CD4-positive, alpha-beta T cell treated with Interleukin-10 for 1 hour (primary cell): ENCODE measurements around the gene SULT1A3.
"Not testable (repeated sequence)": the region's sequence is repeated elsewhere in the genome, so short reads cannot be mapped to it uniquely, and the experiment has no call there.

Source experiments
- DNase-seq: peaks from one replicate; pipeline ENCODE4 v3.0.0-alpha.2; 2020

The SULT1A3 gene

GRCh38 chr16:30199049-30199448 lies at the start of gene SULT1A3:
SULT1A3 (plus strand) TSS chr16:30199255; CDS start chr16:30200729, 1,474 bp downstream.
- DNase-seq = not testable (repeated sequence)

DNA sequence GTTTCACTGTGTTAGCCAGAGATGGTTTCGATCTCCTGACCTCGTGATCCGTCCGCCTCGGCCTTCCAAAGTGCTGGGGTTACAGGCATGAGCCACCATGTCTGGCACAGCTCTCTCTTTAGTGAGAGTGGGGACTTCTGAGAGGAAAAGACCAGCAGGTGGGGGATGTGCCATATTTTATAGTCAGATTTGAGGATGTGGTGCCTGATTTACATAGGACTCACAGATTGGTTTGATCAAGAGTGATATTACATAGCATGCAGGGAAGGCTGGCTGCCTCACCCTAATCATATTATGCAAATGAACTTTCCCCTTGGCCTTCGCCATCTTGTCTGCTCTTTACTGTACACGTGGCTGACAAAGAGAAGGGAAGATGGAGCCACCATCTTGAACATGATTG lies 48.0 kb upstream of the SULT1A3 start:
- DNase-seq = no peak

DNA sequence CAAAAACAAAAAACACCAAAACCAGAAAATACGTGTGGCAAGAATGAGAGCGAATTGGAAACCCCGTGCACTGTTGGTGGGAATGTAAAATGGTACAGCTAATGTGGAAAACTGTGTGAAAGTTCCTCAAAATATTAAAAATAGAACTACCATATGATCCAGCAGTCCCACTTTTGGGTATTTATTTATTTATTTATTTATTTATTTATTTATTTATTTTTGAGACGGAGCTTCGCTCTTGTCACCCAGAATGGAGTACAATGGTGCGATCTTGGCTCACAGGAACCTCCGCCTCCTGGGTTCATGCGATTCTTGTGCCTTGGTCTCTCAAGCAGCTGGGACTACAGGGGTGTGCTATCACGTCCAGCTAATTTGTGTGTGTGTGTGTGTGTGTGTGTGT lies 46.5 kb upstream of the SULT1A3 start:
- no peak for DNase-seq

- no peak for DNase-seq
These were observed 43.9 kb upstream of the SULT1A3 start for GRCh38 chr16:30155188-30155587.

DNA sequence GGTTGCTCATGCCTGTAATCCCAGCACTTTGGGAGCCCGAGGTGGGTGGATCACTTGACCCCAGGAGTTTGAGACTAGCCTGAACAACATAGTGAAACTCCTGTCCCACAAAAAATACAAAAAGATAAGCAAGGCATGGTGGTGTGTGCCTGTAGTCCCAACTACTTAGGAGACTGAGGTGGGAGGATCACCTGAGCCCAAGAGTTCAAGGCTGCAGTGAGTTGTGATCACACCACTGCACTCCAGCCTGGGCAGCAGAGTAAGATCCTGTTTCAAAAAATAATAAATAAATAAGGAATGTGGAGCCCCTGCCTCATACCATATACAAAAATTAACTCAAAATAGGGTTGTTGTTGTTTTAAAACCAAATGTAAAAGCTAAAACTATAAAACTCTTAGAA lies 41.8 kb upstream of the SULT1A3 start:
- no peak for DNase-seq

GRCh38 chr16:30163538-30163937 lies 35.5 kb upstream of the SULT1A3 start:
- DNase-seq = no peak

DNA sequence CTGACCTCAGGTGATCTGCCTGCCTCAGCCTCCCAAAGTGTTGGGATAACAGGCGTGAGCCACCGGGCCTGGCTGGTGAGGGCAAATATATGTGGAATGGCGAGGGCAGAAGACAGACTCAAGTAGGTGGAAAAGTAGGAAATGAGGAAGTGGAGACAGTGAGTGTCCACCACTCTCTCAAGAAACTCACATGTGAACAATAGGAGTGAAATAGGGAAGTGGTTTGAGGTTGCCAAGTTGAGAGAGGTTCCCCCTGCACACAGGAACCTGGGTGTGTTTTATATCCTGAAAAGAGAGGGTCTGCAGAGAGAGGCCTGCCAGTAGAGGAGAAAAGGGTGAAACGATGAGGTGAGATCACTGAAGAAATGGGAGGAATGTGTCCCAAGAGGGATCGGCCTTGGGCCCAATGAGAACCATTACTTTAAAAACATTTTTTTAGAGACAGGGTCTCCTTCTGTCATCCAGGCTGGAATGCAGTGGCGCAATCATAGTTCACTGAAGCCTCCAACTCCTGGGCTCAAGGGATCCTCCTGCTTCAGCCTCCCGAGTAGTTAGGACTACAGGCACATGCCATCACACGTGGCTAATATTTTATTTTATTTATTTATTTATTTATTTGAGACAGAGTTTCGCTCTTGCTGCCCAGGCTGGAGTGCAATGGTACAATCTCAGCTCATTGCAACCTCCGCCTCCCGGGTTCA lies 32.7 kb upstream of the SULT1A3 start:
- DNase-seq = peak; percentile 38

DNA sequence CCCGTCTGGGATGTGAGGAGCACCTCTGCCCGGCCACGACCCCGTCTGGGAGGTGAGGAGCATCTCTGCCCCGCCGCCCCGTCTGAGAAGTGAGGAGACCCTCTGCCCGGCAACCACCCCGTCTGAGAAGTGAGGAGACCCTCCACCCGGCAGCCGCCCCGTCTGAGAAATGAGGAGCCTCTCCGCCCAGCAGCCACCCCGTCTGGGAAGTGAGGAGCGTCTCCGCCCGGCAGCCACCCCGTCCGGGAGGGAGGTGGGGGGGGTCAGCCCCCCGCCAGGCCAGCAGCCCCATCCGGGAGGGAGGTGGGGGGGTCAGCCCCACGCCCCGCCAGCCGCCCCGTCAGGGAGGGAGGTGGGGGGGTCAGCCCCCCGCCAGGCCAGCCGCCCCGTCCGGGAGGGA lies 30.3 kb upstream of the SULT1A3 start:
- DNase-seq = not testable (repeated sequence)

DNA sequence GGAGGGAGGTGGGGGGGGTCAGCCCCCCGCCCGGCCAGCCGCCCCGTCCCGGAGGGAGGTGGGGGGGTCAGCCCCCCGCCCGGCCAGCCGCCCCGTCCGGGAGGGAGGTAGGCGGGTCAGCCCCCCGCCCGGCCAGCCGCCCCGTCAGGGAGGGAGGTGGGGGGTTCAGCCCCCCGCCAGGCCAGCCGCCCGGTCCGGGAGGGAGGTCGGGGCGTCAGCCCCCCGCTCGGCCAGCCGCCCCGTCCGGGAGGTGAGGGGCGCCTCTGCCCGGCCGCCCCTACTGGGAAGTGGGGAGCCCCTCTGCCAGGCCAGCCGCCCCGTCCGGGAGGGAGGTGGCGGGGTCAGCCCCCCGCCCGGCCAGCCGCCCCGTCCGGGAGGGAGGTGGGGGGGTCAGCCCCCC lies 29.6 kb upstream of the SULT1A3 start:
- DNase-seq = not testable (repeated sequence)

DNA sequence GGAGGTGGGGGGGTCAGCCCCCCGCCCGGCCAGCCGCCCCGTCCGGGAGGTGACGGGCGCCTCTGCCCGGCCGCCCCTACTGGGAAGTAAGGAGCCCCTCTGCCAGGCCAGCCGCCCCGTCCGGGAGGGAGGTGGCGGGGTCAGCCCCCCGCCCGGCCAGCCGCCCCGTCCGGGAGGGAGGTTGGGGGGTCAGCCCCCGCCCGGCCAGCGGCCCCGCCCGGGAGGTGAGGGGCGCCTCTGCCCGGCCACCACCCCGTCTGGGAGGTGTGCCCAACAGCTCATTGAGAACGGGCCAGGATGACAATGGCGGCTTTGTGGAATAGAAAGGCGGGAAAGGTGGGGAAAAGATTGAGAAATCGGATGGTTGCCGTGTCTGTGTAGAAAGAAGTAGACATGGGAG lies 28.9 kb upstream of the SULT1A3 start:
- not testable (repeated sequence) for DNase-seq

- no peak for DNase-seq
These were observed 26.0 kb upstream of the SULT1A3 start for GRCh38 chr16:30173054-30173453.

GRCh38 chr16:30176876-30177275 lies 22.2 kb upstream of the SULT1A3 start:
- not testable (repeated sequence) for DNase-seq

DNA sequence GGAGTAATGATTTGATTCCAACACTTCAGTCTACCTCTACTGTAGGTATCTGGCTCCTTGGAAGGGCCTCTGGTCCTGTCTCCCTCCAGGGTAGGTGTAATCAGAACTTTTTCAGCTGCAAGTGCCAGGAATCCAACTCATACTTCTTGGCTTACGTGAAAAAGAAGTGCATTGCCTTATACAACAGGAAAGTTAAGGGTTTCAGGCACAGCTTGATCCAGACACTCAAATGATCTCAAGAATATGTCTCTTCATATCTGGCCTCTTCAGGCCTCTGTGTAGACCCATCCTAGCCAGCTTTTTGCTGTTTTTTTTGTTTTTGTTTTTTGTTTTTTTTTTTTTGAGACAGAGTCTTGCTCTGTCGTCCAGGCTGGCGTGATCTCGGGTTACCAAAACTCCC lies 19.9 kb upstream of the SULT1A3 start:
- DNase-seq = no peak

- no peak for DNase-seq
These were observed 19.1 kb upstream of the SULT1A3 start for GRCh38 chr16:30179931-30180330.

- no peak for DNase-seq
These were observed 18.3 kb upstream of the SULT1A3 start for GRCh38 chr16:30180741-30181140.

- DNase-seq = peak; percentile 81
These were observed 15.6 kb upstream of the SULT1A3 start, which contains the start of gene CORO1A for GRCh38 chr16:30183233-30184095. CORO1A (plus strand) TSS chr16:30183602; CDS start chr16:30185210, 1,608 bp downstream.

DNA sequence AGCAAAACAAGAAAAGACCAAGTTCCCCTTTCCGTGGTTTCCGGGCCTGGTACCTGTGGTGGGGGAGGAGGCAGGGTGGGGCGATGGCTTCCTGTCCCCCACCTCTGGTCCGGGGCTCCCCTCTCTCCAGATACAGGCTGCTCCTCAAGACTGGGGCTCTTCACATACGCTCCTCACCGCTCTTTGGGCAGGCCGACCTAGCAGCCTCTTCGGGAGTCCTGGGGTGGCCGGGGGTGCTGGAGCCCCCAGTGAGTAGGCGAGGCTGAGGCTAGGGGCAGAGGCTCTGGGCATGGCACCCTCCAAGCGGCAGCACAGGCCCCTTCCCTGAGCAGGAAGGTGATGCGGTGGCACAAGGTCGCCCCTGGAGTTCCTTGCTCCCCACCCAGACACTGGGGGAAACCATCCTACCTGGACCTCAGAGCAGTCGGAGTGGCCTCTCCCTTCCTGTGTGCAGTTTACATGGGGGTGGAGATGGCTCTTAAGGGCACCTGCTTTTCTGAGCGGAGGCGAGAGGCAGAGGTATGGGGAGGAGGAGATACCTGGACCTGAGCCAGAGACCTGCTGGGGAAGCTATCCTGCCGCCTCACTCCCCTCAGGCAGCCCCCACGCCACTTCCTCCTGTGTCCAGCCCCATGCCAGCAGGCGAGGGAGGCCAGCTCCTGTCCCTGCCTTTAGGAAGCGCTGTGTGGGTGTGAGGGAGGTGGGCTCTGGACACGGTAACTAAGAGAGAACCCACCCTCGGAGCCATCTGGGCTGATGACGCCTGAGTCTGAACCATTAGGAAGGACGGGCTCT lies 14.8 kb upstream of the SULT1A3 start:
- DNase-seq = peak; percentile 87

DNA sequence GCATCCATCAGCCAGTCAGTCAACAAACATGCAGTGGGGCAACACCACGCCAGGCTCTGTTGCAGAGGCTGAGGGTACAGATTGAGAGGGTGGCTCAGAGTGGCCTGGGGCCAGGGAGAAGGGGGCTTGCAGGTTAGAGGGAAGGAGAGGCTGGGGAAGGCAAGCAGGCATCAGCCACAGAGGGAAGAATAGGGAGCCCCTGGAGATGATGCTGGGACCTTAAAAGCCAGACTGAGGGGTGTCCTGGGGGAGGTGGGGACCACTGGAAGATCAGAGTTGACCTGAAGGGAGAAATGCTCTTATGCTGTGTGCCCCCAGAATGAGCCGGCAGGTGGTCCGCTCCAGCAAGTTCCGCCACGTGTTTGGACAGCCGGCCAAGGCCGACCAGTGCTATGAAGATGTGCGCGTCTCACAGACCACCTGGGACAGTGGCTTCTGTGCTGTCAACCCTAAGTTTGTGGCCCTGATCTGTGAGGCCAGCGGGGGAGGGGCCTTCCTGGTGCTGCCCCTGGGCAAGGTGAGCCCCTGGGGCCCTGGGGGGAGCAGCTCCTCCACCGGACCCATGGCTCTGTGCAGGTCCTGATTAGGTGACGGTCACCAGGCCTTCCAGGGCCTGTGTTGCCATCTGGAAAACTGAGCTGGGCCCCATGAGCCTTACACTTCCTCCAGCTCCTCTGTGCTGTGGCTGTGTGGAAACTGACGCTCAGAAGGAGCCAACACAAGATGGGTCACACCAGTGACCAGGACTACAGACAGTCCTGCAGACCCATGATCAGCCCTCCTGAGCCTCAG lies 14.0 kb upstream of the SULT1A3 start:
- DNase-seq = no peak

DNA sequence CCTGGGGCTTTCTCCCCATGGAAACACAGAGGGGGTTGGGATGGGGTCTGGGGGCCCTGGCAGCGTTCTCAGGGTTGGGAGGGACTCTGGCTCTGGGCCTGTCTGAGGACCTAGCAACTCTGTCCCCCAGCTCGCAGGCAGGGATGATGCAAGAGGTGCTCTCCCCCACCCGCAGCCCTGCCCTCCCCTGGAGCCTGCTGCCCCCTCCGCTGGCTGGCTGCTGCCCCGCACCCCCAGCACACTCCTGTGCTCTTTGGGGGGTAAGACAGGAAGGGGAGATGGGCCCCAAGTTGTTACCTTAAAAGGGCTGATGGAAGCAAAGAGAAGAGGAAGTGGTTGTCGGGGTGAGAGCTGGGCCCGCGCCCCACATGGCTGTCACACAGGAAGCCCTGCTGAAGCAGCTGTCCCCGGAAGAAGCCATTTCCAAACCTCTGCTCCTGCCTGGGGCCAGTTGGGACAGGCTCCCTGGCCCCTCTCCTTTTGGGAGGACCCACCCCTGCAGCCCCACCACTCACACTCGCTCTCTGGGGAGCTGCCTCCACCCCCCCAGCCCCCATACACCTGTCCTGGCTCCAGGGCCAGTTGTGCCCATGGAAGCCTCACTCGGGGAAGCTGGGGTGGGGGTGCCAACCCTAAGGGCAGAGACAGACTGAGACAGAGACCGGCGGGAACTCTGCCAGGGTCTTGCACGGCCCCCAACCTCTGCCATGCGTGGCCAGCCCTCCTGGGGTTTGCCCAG lies 13.2 kb upstream of the SULT1A3 start:
- peak; percentile 91 for DNase-seq

GRCh38 chr16:30186444-30186781 lies 12.6 kb upstream of the SULT1A3 start:
- DNase-seq = peak; percentile 23

DNA sequence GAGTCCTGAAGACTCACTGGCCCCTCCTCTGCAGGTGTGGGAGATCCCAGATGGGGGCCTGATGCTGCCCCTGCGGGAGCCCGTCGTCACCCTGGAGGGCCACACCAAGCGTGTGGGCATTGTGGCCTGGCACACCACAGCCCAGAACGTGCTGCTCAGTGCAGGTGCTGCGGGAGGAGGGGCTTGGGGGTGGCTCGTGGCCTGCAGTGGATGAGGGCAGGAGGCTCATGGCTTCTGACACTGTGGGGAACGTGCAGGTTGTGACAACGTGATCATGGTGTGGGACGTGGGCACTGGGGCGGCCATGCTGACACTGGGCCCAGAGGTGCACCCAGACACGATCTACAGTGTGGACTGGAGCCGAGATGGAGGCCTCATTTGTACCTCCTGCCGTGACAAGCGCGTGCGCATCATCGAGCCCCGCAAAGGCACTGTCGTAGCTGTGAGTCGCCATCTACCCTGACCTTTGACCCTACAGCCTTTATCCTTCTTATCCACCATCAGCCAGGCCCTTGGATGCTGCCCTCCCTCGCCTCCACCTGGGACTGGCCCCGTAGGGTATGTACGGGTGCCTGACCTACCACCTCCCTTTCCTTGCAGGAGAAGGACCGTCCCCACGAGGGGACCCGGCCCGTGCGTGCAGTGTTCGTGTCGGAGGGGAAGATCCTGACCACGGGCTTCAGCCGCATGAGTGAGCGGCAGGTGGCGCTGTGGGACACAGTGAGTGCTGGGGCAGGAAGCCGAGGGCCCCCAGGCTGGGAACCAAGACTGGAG lies 12.1 kb upstream of the SULT1A3 start:
- DNase-seq = peak; percentile 89
